ENCODE data around the gene MAPK8.

Gene MAPK8

DNA sequence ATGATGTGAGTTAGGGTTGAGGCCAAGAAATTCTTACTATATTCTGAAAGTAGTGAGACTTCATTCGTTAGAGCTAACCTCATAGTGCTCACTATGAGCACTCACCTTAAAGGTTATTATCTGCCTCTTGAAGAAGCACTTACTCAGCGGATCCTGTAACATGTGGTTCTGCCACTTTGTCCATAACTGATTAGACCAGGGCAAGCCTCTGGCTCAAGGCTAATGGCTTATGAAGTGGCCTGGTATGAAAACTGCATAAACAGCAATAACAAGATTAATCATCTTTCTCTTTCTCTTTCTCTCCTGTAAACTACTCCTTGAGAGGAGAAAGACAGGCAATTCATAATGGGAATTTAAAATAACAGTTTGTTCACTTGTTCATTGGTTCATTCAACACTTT is 82.8 kb downstream of the MAPK8 start:
- DNase-seq = no peak

DNA sequence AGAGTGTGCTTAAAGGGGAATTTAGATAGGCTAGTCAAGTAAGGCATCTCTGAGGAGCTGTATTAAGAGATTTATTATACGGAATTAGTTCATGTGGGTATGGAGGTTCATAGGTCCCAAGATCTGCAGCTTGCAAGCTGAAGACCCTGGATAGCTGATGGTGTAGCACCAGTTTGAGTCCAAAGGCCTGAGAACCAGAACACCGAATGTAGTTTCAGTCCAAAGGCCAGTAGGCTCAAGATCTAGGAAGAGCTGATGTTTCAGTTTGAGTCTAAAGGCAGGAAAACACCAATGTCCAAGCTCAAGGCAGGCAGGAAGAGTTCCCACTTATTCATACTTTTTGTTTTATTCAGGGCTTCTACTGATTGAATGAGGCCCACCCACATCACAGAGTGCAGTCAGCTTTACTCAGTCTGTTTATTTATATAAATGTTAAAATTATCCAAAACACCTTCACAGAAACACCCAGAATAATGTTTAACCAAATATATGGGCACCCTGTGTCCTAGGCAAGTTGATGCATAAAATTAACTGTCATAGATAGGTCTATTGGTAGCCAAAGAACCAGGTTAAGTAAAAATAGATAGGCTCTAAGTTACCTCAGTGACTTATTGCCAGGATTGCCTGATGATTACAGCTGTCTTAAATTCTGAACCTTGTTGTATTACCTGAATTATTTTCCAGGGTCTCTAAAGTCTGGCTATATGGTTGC is 83.5 kb downstream of the MAPK8 start:
- DNase-seq = no peak

DNA sequence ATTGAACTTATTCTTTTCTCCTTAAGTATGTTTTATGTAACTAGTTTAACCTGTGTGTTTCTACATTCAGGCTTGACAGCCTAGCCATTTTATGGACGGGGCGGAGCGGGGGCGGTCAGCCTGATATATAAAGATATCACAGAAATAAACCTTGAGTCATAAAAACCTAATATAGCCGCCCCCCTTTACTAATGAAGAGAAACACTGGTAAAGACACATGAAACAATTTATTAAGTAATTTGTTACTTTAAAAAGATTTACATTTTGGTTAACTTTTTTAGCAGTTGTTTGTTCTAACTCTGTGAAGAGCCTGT is 84.0 kb downstream of the MAPK8 start:
- no peak for DNase-seq

DNA sequence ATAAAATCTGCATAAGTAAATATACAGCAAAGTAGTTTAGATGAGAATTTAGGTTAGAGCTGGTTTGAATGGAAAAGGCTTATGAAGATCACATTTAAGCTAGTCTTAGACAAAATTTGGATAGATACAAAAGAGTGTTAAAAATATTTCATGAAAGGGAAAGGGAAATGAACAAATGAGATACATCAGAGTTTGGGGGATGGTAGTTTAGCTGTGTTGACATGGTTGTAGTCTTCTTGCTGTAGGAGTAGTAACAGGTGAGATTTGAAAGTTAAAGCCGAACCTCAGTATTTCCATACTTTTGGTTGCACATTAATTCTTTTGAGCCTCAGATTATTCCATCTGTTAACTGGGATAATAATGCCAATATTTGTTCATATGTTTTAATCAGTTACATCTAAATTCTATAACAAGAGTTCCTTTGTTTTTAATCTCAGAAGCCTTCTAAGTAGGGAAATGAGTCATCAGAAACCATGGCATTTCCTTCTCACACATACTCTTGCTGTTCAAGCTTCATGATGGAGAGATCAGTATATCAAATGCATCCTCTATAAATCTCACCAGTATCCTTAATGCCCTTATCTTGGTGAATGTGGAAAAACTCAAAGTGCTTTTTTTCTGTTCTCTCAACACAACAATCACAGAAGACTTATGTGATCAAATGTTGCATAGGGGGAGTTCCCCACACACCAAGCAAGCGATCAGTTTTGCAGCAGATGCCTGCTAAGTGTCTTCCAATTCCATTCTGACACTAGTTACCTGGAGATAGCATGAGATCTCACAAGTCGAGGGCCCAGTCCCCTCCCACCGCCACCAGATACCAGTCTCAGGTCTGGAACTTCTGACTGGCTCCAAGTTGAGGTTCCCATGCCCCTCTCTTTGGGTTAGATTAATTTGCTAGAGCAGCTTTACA is 84.7 kb downstream of the MAPK8 start:
- DNase-seq = no peak

DNA sequence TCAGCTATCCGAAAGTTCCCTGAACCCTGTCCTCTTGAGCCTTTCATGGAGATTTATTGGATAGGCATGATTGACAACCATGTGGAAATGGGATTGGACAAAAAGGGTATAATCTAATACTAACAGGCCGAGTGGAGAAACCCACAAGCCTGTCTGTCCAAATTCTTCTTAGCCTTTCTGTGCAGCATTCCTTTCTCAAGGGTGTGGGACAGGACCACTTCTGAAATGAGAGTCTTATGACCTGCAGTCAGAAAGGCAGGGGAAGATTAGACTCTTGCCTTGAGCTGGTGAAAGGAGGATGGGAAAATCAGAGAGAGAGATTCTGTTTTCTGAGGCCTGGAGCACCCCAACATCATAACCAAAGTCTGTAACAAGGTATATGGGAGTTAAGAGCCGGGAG is 85.5 kb downstream of the MAPK8 start:
- DNase-seq = no peak

DNA sequence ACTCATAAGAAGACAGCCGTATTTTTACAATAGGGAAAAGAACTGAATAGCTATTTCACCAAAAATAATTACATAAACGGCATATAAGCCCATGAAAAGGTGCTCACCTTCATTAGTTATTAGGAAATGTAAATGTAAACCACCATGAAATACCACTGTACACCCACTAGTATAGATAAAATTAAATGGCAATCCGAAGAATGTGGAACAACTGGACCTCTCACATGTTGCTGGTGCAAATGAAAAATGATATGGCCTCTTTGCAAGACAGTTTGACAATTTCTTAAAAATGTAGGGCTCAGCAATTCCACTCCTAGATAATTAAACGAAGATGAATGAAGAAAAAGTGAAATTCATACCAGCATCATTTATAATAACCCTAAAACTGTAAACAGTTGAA is 91.8 kb downstream of the MAPK8 start:
- DNase-seq = no peak

DNA sequence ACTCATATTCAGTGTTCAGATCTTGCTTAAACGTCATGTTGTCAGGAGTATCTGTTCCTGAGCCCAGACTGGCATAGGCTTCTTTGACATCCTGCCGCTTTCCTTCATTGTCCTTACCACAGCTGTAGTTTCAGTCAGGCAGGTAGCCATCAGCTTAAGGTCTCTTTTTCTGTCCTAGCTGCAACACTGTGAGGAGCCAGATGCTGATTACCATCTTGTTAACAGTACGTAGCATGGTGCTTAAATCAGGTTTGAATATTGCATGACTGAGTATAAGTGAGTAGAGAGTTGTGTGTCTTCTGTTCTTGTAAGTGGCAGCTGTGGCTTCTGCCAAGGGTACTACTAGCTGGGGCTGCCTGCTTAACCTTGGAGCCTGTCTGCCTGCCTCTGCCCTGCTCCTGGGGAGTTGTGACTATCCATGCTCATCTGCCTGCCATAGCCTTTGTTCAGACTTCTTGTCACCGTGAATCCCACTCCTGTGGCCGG is 92.6 kb downstream of the MAPK8 start:
- no peak for DNase-seq

DNA sequence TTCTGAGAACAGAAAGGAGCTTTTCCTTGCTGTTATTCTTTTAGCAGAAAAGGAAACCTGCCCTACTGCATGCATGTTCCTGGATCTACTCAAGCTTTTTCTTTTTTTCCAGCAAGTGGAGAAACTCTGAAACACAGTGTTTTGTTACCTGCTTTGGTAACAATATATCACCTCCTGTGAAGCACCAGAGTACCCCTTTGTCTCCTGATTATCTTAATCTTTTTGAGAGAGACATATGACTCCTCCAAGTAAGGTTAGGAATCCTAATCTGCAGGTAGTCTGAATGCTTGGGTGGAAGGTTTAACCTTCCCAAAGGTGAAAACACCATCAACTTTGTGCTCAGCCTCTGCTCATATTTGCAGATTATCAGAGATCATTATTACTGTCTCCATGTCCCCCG is 93.1 kb downstream of the MAPK8 start:
- DNase-seq = no peak

DNA sequence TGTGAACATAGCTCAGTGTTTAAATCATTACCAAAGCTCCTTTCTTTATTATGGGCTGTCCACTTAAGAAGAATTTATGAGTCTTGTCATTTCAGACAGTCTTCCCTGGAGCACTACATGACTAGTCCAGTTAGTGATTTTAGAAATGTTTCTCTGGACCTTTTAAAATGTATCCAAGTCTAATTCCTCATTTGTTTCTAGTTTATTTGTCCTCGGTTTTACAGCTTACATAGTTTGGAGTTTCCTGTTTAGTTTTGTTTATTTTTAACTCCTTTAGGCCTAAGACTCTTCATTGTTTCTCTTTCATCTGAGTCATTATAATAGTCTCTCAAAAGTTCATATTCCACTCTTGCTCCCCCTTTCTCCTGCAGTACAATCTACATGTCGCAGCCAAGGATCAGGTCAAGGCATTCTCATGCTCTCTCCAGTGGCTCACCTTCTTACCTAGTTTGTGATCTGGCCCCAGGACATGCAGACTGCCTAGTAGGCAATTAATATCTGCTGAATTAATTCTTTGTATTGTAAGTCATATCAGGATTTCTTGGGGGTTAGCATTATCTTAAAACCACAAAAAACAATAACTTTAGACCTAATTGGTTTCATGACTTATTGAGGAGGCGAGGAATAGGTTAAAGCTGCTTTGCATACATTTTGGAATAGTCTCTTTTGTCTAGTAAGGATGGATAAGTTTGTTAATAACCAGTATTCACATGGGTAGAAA is 93.8 kb downstream of the MAPK8 start:
- no peak for DNase-seq

DNA sequence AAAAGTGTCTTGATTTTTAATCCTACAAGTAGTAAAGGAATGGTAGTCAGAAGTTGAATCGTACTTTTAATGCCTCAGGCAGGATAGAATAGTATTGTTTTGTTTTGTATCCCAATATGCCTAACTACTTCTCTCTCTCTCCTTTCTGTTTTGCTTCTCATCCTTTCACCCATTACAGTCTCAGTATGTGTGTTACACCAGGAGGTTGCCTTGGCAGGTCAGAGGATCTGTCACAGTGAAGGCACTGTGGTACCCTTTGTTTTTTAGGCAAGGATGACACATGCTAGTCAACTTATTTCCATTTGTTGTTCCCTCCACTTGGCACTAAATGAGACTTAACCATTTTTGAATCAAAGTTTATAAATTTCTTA is 94.4 kb downstream of the MAPK8 start:
- DNase-seq = no peak

DNA sequence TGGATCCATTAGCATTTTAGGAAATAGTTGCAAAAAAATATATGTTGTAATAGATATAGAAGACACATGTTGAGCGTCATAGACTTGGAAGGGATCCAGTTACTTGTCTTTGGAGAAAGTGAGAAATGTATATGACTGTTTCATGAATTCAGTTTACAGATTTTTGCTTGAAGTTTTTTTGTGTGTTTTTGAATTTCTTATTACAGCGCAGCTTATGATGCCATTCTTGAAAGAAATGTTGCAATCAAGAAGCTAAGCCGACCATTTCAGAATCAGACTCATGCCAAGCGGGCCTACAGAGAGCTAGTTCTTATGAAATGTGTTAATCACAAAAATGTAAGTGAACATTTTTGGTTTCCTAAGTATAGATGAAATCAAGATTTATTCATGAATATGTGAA is 98.2 kb downstream of the MAPK8 start:
- no peak for DNase-seq

DNA sequence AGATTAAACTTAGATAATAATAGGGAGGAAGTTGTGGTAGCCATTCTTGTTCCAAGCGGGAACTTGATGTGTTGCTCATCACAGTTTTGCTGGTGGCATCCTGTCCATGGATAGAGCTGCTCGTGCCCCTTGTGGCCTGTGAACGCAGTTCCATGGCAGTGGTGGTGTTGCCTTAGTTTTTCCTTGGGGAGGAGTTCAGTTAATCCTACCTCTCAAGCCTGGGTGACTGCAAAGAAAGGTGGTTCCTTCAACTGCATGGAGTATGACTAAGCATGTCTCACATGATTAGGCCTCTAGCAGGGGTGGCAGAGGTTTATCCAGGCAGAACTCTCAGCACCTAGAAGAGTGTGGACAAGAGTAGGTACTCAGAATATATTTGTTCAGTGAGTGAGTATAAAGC is 99.7 kb downstream of the MAPK8 start:
- DNase-seq = no peak

DNA sequence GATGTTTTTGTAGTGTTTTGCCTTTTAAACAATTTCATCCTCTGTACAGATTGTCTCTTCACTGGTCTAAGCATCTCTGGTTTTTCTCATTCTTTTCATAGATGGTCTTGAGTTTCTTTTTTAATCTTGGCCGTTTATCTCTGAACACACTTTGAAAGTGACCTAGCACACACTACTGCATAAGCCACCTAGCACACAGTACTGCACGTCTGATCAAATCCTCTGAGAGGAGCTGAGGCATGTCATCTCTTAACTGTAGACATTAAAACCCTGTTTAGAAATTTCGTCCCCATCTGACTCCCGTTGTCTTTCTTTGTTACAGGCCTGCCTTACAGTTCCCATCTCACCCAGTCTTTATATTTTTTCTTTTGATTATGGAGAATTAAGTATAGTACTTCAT is 100.2 kb downstream of the MAPK8 start:
- DNase-seq = no peak

DNA sequence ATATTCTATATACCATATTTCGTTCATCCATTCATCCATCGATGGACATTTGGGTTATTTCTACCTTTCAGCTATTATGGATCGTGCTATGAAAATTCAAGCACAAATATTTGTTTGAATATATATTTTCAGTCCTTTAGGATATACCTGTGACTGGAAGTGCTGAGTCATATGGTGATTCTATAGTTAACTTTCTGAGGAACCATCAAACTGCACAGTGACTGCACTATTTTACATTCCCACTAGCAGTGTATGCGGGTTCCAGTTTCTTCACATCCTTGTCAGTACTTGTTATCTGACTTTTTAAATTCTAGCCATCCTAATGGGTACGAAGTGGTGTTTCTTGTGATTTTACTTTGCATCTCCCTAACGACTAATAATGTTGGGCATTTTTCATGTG is 104.0 kb downstream of the MAPK8 start:
- DNase-seq = no peak

DNA sequence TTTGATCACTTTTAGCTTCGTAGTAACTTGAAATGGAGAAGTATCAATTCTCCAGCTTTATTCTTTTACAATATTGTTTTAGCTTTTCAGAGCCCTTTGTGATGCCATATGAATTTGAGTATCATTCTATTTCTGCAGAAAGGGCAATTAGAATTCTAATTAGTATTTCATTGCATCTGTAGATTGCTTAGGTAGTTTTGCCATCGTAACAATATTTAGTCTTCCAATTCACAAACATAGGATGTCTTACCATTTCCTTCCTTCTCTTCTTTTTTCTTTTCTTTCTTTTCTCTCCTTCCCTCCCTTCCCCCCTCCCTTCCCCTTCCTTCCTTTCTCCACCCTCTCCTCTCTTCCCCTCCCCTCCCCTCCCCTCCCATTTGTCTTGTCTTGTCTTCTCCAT is 105.0 kb downstream of the MAPK8 start:
- no peak for DNase-seq

DNA sequence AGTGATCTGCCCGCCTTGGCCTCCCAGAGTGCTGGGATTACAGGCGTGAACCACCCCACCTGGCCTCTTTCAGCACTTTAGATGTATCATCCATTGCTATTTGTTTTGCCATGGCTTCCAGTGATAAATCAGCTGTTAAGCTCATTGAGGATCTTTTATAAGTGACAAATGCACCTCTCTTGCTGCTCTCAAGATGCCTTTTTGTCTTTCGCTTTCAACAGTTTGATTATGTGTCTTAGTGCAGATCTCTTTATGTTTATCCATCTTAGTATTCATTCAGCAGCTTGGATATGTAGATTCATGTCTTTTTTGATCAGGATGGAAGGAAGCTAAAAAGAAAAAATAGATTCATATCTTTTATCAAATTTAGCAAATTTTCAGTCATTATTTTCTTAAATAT is 105.6 kb downstream of the MAPK8 start:
- no peak for DNase-seq

DNA sequence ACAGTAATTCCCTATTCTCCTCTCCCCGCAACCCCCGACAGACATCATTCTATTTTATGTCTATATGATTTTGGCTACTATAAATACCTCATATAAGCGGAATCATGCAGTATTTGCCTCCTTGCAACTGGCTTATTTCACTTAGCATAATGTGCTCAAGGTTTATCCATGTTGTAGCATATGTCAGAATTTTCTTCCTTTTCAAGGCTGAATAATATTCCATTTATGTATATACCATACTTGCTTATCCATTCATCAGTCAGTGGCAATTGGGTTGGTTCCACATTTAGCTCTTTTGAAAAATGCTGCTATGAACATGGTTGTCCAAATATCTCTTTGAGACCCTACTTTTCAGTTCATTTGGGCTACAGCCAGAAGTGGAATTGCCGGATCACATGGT is 106.5 kb downstream of the MAPK8 start:
- no peak for DNase-seq

DNA sequence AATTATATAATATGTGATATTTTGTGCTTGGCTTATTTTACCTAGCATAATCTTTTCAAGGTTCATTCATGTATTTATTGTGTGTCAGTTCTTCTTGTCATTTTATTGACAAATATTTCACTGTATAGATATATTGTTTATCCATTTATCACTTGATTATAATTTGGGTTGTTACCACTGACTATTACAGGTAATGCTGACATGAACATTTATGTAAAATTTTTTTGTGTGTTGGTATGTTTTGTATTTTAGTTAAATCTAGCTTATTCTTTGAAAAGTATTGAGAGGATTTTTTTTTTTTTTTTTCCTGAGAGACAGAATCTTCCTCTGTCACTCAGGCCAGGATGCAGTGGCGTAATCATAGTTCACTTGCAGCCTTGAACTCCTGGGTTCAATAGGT is 107.7 kb downstream of the MAPK8 start:
- no peak for DNase-seq

DNA sequence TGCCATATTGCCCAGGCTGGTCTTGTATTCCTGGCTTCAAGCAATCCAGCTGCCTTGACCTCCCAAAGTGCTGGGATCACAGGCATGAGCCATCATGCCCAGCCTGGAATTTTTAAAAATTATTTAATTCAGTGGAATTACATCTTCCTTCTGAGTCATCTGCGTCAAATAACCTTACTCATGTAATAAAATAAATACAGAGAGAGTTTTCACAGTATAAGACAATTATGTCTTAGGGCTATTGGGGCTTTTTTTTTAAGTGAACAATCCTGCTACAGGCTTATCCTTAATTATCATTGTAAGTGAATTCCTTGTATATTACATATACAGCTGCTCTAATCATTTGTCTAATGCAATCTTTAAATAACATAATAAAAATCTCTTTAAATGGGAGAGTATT is 108.3 kb downstream of the MAPK8 start:
- DNase-seq = no peak

DNA sequence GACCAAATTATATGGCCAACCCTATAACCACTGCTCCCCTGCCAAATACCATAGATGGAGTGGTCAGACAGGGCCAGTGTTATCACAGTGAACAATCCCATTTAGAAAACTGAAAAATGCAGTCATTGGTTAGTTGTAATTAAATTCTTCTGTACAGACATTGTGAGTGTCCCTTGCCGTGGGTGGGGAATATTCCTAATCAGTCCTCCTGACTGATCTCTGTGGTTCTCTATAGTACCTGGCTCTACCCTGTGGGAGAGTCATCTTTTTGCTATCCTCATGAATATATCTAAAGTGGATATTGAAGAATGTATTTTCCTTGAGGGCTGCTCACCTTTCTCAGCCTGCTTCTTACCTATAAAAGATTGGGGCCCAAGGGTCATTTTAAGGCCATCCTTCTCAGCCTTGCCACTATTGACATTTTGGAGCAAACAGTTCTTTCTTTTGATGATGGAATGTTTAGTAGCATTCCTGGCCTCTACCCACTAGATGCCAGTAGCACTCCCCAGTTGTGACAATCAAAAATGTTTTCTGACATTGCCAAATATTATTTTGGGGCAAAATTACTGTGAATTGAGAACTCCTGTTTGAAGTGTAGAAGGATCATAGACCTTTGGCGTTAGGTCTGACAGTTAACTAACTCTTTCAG is 110.2 kb downstream of the MAPK8 start:
- no peak for DNase-seq

DNA sequence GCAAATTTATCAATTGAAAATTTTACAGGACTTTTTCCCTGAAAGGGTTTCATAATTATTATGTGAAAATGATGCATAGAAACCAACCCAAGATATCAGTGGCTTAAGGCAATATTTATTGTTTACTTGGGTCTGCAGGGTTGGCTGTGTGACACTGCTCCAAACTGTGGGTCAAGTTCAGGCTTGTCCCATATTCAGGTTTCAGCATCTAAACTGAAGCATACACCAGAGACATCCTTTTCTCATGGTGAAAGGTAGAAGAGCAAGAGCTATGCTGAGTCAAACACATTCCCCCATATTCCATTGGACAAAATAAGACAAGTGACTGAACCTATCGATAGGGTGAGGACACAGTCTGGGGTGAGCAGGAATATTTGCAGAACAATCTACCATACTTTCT is 110.9 kb downstream of the MAPK8 start:
- DNase-seq = no peak

DNA sequence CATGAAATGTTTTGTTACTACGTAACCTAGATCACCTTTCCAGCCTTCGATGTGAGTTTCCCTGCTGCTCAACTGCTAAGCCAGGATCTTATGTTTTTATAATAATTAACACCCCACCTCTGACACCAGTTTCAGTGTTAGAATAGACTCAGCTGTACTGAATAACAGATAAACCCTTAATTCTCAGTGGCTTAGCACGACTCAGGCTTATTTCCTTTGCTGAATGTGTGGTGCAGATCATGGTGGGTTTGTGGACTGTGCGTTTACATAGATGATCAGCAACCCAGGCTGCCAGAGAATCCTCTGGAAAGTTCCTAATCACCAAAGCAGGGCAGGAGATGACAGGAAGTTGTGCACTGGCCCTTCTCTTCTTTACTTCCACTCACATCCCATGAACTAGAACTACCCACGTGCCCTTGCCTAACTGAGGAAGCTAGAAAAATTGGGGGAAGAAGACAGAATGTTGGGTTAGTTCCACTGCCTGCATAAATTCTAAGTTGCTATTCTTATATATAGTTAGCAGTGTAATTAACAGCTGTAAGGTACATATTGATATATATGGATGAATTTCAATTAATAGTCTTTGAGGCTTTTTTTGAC is 111.8 kb downstream of the MAPK8 start:
- no peak for DNase-seq

DNA sequence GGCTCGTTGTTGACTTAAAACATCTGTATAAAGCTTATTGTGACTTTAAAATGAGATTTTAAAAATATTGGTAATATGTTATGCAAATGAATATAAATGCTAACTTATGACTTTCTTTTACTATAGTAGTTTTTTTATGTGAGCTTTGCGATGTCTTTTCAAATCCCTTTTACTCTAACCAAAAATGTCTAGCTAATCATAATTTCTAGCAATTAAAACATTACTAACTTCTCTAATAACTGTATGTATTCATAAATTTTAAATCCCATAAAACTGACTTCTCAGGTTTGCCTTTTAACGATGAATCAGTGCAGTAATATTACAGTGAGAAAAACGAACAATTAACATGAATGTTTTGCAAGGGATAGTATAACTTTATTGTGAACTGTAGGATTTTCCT is 113.2 kb downstream of the MAPK8 start:
- no peak for DNase-seq
